Right lobe of liver (tissue), 6 donors: ENCODE measurements around the gene B3GAT1. TPM values are rescaled to one million over a fixed set of nuclear protein-coding genes. Genes with fewer than 3 reads are reported as not detected.
"Not testable (repeated sequence)": the region's sequence is repeated elsewhere in the genome, so short reads cannot be mapped to it uniquely, and the experiment has no call there.

Source experiments
- ATAC-seq, 4 donors: fragments of 200-7000 bp; cut with Tn5 transposase; one replicate each; pipeline ENCODE4 v1.9.1; 2020; ENCODE audit warnings: mild to moderate bottlenecking in 4 of 4, moderate library complexity in 4 of 4
- DNase-seq, 3 donors: peaks; one replicate each; pipeline ENCODE4 v3.0.0-alpha.2; 2020
- H3K27ac ChIP-seq, 3 donors: fragments of 200-600 bp; one replicate each; pipeline ENCODE4 v1.8.0; 2022
- H3K27me3 ChIP-seq, 2 donors: fragments of 200-600 bp; one replicate each; pipeline ENCODE4 v1.8.0; 2022
- H3K36me3 ChIP-seq, 4 donors: fragments of 200-600 bp; sonication (generic) in 1 of 4; one replicate each; pipeline versions ENCODE4 v1.5.1 to v1.8.0; 2017 to 2022; ENCODE audit warnings: control low read depth in 1 of 4
- H3K4me1 ChIP-seq, 4 donors: fragments of 200-600 bp; sonication (generic) in 1 of 4; one replicate each; pipeline versions ENCODE4 v1.5.1 to v1.8.0; 2017 to 2022; ENCODE audit warnings: control low read depth in 1 of 4
- H3K4me3 ChIP-seq, 3 donors: fragments of 200-600 bp; one replicate each; pipeline ENCODE4 v1.8.0; 2022
- H3K9me3 ChIP-seq, 4 donors: fragments of 200-600 bp; sonication (generic) in 1 of 4; one replicate each; pipeline versions ENCODE4 v1.5.1 to v1.8.0; 2017 to 2022; ENCODE audit warnings: control low read depth in 1 of 4
- POLR2A ChIP-seq: fragments of 450-650 bp; IDR thresholded peaks from one replicate; pipeline ENCODE4 v1.6.1; 2017; ENCODE audit warnings: antibody characterized with exemption, mild to moderate bottlenecking
- whole genome bisulfite sequencing: methylation state at CpG from one replicate; pipeline ENCODE4 v1.1.6; 2018; ENCODE audit warnings: low coverage, low lambda C conversion rate; ENCODE audit not compliant: insufficient coverage; ENCODE audit errors: missing lambda C conversion rate; 5-methylcytosine and 5-hydroxymethylcytosine counted together
- intact Hi-C, 2 donors: fragments of 100-400 bp; cut with DNase I; formaldehyde crosslinking; loops; one replicate each; pipeline versions ENCODE4 v1.11.2 to v1.14.1; 2022
- total RNA-seq, 6 experiments: library from RNA; depleted of rRNA in 2 of 6; stranded (reverse); fragments of >200 nt in 2 of 6; fragmentation: NEBNext Ultra II Directional in 3 of 6; extraction: Animal tissue kit (Norgen Biotek cat#: 25700) in 3 of 6; gene quantifications; one replicate each; pipeline versions ENCODE4 v1.1.0 to v1.2.4, GENCODE V29; 2016 to 2023
- TF ChIP-seq, protein P1 (sequence below), 4 donors: fragments of 200-600 bp in 3 of 4; fragments of 450-650 bp in 1 of 4; IDR thresholded peaks; one replicate each; pipeline versions ENCODE4 v1.5.1 to v1.8.0; 2016 to 2022; ENCODE audit warnings: antibody characterized with exemption in 4 of 4, mild to moderate bottlenecking in 2 of 4
- donor health status: DM: no; HTN: yes; CAD: no.
- donor health status: DM: no; HTN: no; CAD: no.
- donor health status: DM: no; HTN: no; CAD: no.
- donor health status: DM: no; HTN: yes; CAD: no.
- donor health status: DM: no; HTN: yes; CAD: no.

B3GAT1 gene
- total RNA-seq, 6 experiments from 2014 or later = 0.76 to 8.8 (median 5.1) TPM

DNA sequence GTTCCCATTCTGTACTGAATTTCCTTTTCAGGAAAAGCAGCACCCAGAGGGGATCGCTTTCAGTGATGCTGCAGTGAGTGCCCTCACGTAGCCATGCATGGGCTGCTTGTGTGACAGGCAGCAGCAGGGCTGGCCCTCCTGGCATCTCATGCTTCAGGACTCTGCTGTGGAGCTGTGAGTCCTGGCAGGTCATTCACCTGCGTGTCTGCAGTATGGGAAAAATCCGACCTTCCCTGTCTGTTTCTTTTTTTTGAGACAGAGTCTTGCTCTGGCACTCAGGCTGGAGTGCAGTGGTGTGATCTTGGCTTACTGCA lies 66.8 kb downstream of the B3GAT1 start:
- no peaks in the 10 kb centered on the region for H3K9me3 ChIP-seq
- H3K27ac ChIP-seq = no peak overlapping the region
- intact Hi-C loops = no loop called here
- DNase-seq = no peak
- H3K36me3 ChIP-seq = no peaks in the 10 kb centered on the region
- no peak overlapping the region for H3K4me3 ChIP-seq
- no peaks in the 10 kb centered on the region for H3K4me1 ChIP-seq
- TF ChIP-seq POLR2A = no peak
- TF ChIP-seq, protein P1, sequence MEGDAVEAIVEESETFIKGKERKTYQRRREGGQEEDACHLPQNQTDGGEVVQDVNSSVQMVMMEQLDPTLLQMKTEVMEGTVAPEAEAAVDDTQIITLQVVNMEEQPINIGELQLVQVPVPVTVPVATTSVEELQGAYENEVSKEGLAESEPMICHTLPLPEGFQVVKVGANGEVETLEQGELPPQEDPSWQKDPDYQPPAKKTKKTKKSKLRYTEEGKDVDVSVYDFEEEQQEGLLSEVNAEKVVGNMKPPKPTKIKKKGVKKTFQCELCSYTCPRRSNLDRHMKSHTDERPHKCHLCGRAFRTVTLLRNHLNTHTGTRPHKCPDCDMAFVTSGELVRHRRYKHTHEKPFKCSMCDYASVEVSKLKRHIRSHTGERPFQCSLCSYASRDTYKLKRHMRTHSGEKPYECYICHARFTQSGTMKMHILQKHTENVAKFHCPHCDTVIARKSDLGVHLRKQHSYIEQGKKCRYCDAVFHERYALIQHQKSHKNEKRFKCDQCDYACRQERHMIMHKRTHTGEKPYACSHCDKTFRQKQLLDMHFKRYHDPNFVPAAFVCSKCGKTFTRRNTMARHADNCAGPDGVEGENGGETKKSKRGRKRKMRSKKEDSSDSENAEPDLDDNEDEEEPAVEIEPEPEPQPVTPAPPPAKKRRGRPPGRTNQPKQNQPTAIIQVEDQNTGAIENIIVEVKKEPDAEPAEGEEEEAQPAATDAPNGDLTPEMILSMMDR (IDR thresholded peaks at IDR 0.05) = no peak
- no peaks in the 10 kb centered on the region for H3K27me3 ChIP-seq
- 67% methylated on average over 3 of the region's 4 CpGs for WGBS
- ATAC-seq = no peak

- WGBS = 78% methylated on average over 7 of the region's 28 CpGs
- ATAC-seq = peak in 2 of 4 donors; percentile 44 to 52
- H3K4me3 ChIP-seq, H3K36me3 ChIP-seq, H3K27ac ChIP-seq, DNase-seq, H3K9me3 ChIP-seq, H3K4me1 ChIP-seq, intact Hi-C loops, H3K27me3 ChIP-seq: not testable (repeated sequence)
These were observed 67.4 kb downstream of the B3GAT1 start for GRCh38 chr11:134344497-134345236.

DNA sequence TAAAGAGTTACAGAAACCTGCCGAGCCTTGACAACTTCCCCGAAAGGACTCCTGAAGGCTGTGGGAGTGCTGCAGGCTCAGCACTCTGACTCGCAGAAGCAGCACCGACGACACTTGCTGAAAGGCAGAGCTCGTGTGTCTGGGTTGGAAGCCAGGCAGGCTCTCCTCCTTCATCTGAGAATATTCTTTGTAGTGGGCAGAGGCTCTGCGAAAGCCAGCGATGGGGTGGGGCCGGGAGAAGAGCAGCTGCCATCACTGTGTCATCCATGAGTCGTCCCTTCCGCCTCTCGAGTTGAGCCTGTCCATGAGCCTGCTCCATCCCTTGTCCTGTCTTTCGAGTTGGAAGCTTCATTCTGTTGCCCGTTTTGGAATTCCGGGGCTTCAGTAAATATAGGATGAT lies 68.4 kb downstream of the B3GAT1 start:
- intact Hi-C loops = no loop called here
- 74% methylated on average over 8 of the region's 15 CpGs for WGBS

GRCh38 chr11:134342572-134343340 lies 69.3 kb downstream of the B3GAT1 start:
- WGBS = 93% methylated on average over 17 of the region's 30 CpGs
- Histone ChIP-seq H3K27me3 (no peaks in the 10 kb centered on the region), H3K9me3 (no peaks in the 10 kb centered on the region), H3K36me3 (no peaks in the 10 kb centered on the region), H3K4me3 (no peak overlapping the region), H3K4me1 (no peaks in the 10 kb centered on the region), H3K27ac (no peak overlapping the region)
- no peak for ATAC-seq
- no peak for DNase-seq
- no peak for TF ChIP-seq POLR2A
- TF ChIP-seq, protein P1 (IDR thresholded peaks at IDR 0.05) = no peak
- intact Hi-C loops = no loop called here

More for the DNA sequence above, 68.4 kb downstream of the B3GAT1 start:
- TF ChIP-seq, protein P1 (IDR thresholded peaks at IDR 0.05) = no peak
- TF ChIP-seq POLR2A = no peak
- DNase-seq (no peak), ATAC-seq (no peak)
- Histone ChIP-seq H3K9me3 (no peaks in the 10 kb centered on the region), H3K27me3 (no peaks in the 10 kb centered on the region), H3K36me3 (no peaks in the 10 kb centered on the region), H3K4me3 (no peak overlapping the region), H3K27ac (no peak overlapping the region), H3K4me1 (no peaks in the 10 kb centered on the region)
